Airway epithelial cell (primary cell): Measurements from ENCODE around the gene DNM1L. TPM values are rescaled to one million over a fixed set of nuclear protein-coding genes. Genes with fewer than 3 reads are reported as not detected.

Experiments used
- total RNA-seq: library from RNA; depleted of rRNA; stranded (reverse); fragments of >200 nt; gene quantifications from 2 replicates; pipeline ENCODE4 v1.2.3, GENCODE V29; 2015

The DNM1L gene
- total RNA-seq, result 63.8 and 73.9 TPM in 2 replicates

DNA sequence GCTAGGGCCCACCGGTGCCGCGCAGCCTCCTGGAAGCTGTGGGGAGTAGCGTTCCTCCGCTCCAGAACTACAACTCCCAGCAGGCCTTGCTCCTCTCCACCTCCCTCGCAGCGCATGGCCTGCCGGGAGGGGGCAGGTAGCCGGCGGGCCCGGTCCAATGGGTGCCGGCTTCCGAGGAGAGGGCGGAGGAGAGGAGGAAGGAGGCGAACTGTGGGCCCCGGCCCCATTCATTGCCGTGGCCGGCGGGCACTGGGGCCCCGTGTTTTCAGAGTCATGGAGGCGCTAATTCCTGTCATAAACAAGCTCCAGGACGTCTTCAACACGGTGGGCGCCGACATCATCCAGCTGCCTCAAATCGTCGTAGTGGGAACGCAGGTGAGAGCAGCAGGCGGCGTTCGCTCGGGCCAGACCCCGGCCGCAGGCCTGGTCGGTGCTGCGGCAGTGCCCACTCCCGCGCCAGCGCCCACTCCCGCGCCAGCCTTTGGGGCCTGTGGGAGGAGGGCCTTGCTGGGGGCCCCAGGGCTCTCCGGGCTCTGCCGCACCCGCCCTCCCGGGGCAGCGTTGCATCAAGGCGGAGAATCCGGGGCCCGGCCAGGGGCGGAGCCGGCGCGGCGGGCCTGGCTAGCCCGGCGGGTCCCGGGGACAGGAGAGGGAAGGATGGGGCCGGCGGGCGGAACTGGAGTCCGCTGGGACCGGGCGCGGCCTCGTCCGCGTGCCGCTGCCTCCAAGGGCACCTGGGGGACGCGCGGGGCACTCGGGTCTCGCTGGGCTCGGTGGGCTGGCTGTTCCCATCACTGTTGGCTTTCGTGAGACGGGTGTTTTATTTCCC is at the start of gene DNM1L:
TSS of gene DNM1L (plus strand) at position 211 of the 829 bp plus-strand sequence. CDS start at position 274, 63 bp downstream.

DNA sequence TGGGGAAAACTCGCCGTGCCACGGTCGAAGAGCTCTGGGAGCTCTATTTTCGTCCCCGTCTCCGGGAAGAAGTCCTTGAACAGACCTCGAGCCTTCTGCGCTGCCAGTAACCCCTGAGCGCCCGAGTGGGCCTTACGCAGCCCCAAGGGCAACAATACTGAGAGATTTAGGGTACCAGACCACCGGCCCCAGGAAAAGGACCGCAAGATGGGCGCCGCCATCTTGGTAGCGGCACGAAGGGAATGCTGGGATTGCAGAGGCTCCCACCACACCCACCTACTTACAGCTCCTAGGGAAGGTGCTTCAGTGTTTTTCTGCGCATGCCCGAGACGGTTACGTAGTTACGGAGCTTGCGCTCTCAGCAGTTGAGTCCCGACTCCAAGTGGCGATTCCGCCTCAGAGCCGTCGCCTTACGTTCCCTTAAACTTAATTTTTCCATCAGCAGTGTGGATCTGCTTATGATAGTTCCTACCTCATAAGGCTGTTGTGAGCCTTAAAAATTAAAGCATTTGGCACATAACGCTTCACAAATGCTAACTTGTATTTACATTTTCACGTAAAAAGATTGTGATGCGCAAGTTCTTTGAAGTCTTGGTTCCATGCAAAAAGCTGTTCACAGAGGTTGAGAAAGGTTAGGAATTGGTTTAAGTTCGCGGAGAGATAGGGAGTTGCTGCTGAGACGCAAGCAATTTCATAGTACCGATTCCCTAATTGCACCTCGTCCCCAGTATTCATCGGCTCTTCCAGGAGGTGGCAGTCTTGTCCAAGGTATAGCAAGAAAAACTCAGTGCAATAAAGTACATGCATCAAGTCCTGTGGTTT is 76.8 kb downstream of the DNM1L start, which contains the start of gene YARS2:
TSS of gene YARS2 (minus strand) at position 244 of the 822 bp plus-strand sequence. CDS start at position 221, 23 bp downstream.

Other genes starting within 250 kb of the DNM1L start
- 32.0 and 34.7 TPM in 2 replicates for gene YARS2, start 76.6 kb downstream of the DNM1L start, total RNA-seq
- gene PKP2, start 217.5 kb downstream of the DNM1L start, total RNA-seq, result 18.5 and 29.6 TPM in 2 replicates